Measurements from ENCODE around the gene KSR2.

DNA sequence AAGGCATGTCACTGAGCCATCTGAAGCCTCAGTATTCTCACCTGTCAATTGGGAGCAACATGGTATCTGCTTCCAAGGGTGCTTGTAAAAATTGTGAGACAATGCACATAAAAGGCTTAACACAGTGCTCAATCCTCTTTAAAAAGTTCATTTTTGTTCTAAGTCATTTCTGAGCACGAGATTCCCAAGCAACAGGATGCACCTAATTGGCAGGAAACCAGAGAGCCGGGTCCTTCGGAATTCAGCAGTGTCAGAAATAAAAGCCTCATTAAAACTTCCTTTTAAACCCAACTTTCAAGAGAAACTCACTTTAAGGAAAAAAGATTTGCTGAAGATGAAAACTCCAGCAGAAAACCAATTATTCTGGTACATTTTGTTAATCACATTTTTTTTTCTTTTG lies 494.9 kb downstream of the KSR2 start:
- TF ChIP-seq, protein P1, sequence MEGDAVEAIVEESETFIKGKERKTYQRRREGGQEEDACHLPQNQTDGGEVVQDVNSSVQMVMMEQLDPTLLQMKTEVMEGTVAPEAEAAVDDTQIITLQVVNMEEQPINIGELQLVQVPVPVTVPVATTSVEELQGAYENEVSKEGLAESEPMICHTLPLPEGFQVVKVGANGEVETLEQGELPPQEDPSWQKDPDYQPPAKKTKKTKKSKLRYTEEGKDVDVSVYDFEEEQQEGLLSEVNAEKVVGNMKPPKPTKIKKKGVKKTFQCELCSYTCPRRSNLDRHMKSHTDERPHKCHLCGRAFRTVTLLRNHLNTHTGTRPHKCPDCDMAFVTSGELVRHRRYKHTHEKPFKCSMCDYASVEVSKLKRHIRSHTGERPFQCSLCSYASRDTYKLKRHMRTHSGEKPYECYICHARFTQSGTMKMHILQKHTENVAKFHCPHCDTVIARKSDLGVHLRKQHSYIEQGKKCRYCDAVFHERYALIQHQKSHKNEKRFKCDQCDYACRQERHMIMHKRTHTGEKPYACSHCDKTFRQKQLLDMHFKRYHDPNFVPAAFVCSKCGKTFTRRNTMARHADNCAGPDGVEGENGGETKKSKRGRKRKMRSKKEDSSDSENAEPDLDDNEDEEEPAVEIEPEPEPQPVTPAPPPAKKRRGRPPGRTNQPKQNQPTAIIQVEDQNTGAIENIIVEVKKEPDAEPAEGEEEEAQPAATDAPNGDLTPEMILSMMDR (IDR thresholded peaks at IDR 0.05 in 2 of 3, conservative IDR thresholded peaks at IDR 0.05 in 1 of 3; ENCODE audit: control insufficient read depth in 2 of 3, extremely low read depth in 1 of 3, insufficient read depth in 1 of 3, low read depth in 3 of 3, low read length in 3 of 3): no peak
- no peak for TF ChIP-seq GABPA (IDR thresholded peaks at IDR 0.05; ENCODE audit: low read depth)

Data from GM12878 (cell line).